T-helper 2 cell treated with Interferon-gamma antibody and Interleukin-4, amounts not matched to agents 5 μg/mL and 100 μg/mL, for 36 hours (primary cell): ENCODE data around the gene VWA8.

Source experiments
- DNase-seq: peaks from one replicate; pipeline ENCODE4 v3.0.0; 2021; ENCODE audit warnings: low spot score
- H3K27ac Mint-ChIP-seq: one replicate; pipeline ENCODE4 v1.8.0; 2021; ENCODE audit warnings: mild to moderate bottlenecking, mixed read lengths
- H3K27me3 Mint-ChIP-seq: one replicate; pipeline ENCODE4 v1.8.0; 2021; ENCODE audit warnings: low read depth, mixed read lengths
- H3K36me3 Mint-ChIP-seq: one replicate; pipeline ENCODE4 v1.8.0; 2021; ENCODE audit warnings: low read depth, mixed read lengths
- H3K4me1 Mint-ChIP-seq: one replicate; pipeline ENCODE4 v1.8.0; 2021; ENCODE audit warnings: low read depth, mixed read lengths
- H3K4me3 Mint-ChIP-seq: one replicate; pipeline ENCODE4 v1.8.0; 2022; ENCODE audit warnings: mild to moderate bottlenecking, moderate library complexity, mixed read lengths
- H3K9me3 Mint-ChIP-seq: one replicate; pipeline ENCODE4 v1.8.0; 2021; ENCODE audit warnings: mixed read lengths

The VWA8 gene

DNA sequence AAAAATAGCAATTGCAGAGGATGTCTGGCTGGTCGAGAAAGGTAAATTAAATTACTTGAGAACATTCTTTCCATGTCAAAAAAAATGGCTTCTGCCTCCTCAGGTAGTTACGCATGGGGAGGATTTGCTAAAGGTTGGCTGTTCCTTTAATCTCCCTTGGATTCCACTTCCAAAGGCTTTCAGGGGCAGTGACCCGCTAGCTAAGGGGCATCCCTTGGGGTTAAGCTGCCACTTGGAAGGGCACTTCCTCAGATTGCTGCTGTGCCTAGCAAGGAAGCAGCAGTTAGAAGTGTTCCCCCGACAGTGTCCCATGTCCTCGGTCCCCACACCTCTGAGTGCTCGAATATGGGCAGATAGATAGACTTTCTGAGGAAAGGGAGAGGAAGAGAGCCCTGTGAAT lies 395.1 kb downstream of the VWA8 start:
- Mint-ChIP-seq H3K36me3 (peaks cover 6% of the 10 kb centered on the region), H3K27ac (no peak overlapping the region), H3K4me1 (peaks cover 7% of the 10 kb centered on the region), H3K9me3 (no peaks in the 10 kb centered on the region), H3K4me3 (no peak overlapping the region), H3K27me3 (no peaks in the 10 kb centered on the region)
- DNase-seq = no peak

DNA sequence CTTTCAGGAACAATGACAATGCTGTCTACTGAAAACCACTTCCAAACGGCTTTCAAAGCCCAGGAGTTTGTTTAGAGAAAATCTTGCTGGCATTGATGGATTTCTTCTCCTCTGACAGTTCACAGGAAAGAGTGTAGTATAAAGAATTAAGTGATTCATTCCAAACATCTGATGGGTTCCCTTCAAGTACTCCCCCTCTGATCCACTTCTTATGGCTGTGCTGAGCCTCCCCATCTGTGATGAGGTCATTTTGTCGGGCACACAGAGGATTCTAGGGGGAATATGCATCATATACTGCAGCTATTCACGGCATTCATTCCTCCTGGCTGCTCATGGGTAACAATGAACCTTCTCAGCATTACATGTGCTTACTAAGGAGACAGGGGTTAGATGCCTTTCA lies 395.7 kb downstream of the VWA8 start:
- Mint-ChIP-seq H3K4me1 (peaks cover 7% of the 10 kb centered on the region), H3K36me3 (peaks cover 4% of the 10 kb centered on the region), H3K4me3 (no peak overlapping the region), H3K27me3 (no peaks in the 10 kb centered on the region), H3K27ac (no peak overlapping the region), H3K9me3 (no peaks in the 10 kb centered on the region)
- no peak for DNase-seq

DNA sequence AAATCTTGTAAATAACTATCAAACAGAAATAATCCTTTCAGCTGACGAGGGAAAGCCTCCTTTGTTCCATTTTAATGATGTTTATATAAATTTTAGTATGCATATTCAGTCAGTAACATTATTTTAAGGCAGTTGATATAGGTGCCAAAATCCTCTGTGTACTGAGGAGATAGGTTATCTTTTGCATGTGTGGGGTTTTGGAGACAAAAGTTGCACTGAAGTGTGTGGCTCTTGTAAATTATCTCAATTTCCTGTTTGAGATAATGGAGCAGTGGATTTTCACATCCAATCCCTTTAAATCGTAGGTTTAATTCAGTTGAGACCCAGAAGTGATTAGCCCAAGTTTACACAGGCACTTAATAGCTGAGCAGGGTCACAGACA lies 396.9 kb downstream of the VWA8 start:
- no peaks in the 10 kb centered on the region for H3K9me3 Mint-ChIP-seq
- H3K4me3 Mint-ChIP-seq = no peak overlapping the region
- no peak overlapping the region for H3K27ac Mint-ChIP-seq
- H3K27me3 Mint-ChIP-seq = no peaks in the 10 kb centered on the region
- peaks cover 4% of the 10 kb centered on the region for H3K36me3 Mint-ChIP-seq
- peaks cover 7% of the 10 kb centered on the region for H3K4me1 Mint-ChIP-seq
- DNase-seq = no peak

DNA sequence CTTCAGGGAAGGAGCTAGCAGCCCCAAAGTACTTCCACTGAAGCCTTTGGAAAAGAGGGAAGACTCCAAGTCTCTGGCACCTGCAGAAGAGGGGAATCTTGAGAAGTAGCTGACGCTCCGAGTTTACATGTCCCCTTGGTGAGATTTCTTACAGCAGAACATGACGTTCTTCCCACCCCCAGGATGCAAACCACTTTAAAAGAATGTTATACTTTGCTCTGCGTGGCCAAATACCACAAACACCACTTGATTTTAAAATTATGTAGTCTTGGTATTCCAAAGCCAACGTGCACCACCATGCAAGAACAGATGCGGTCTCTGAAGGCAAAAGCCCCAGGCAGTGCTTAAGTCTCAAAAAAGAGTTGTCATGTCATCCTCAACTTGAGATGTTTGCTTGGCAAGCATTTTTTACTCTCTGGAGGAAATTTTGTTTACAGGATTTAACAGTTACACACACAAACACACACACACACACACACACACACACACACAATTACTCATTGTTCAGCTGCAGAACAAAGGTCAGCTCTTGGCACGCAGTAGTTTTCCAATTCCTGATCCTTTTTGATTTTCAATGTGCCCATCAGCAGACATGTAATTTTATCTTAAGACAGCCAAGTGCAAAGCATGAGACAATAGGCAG lies 397.4 kb downstream of the VWA8 start:
- Mint-ChIP-seq H3K4me1 (peaks cover 7% of the 10 kb centered on the region), H3K4me3 (no peak overlapping the region), H3K9me3 (no peaks in the 10 kb centered on the region), H3K27me3 (no peaks in the 10 kb centered on the region), H3K27ac (no peak overlapping the region), H3K36me3 (peaks cover 4% of the 10 kb centered on the region)
- DNase-seq = no peak

DNA sequence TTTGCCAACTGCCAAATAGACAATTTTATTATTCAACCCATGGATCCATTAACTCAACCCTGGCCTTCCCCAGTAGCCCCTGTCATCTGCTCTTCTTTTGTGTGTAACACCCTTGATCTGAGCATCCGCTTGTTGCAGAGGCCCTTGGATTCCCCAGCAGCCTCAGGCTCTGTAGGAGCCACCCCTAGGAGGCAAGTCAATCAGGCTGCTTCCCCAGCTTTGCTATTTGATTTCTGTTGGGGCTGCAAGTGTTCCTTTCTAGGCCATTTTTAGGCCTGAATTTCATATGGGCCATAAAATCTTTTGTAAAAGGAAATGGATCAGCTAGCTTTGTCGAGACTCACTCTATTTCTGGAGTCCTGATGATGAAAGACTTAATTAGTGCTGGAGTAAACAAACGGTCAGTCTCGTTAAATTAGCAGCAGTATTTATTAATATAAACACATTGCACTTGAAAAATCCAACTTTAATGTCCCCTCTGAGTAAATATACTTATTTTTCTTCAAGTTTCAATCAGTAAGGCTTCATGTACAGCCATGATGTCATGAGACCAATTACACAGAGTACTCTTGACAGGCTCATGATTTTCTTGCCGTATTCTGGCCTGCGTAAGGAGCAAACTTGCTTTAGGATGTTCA lies 398.2 kb downstream of the VWA8 start:
- no peak for DNase-seq
- Mint-ChIP-seq H3K4me3 (no peak overlapping the region), H3K36me3 (peaks cover 2% of the 10 kb centered on the region), H3K9me3 (no peaks in the 10 kb centered on the region), H3K27me3 (no peaks in the 10 kb centered on the region), H3K4me1 (peaks cover 7% of the 10 kb centered on the region), H3K27ac (no peak overlapping the region)

DNA sequence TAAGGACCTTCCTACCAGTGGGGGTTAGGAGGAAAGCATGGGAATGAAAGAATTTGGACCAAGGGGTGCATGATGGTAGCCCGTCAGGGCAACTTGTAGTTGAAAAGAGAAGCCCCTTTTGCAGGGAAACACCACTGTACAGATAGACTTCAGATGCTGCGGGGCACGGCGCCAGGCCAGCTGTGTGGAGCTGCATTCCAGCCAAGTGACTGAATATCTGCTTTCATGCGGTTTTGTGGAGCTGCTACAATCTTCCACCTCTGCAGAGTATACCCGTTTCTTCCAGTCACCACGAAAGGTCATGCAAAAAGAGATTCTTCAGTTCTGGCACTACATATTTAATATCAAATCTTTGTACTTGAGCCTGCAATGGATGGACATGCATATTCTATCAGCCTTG lies 398.8 kb downstream of the VWA8 start:
- H3K27me3 Mint-ChIP-seq = no peaks in the 10 kb centered on the region
- H3K36me3 Mint-ChIP-seq = peaks cover 2% of the 10 kb centered on the region
- no peaks in the 10 kb centered on the region for H3K9me3 Mint-ChIP-seq
- H3K27ac Mint-ChIP-seq = no peak overlapping the region
- peaks cover 7% of the 10 kb centered on the region for H3K4me1 Mint-ChIP-seq
- H3K4me3 Mint-ChIP-seq = no peak overlapping the region
- no peak for DNase-seq

DNA sequence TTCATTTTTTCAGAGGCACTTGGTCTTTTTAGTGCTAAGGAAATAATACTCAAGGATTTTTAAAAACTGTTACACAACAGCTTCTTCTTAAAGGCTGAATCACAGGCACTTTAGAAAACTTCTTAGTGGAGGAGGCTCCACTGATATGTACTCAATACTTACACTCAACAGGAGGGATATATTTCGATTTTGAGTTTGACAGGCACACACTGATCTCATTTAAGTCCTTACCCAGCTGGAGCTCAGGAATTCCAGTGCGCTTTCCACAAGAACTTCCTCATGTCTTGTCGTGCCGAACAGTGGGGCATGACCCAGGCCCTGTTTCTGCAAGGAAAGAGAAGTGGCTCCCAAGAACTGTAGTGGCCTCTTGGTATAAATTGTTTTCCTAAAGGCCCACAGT lies 399.7 kb downstream of the VWA8 start:
- no peak overlapping the region for H3K27ac Mint-ChIP-seq
- H3K4me3 Mint-ChIP-seq = no peak overlapping the region
- H3K4me1 Mint-ChIP-seq = peaks cover 7% of the 10 kb centered on the region
- peaks cover 2% of the 10 kb centered on the region for H3K36me3 Mint-ChIP-seq
- no peaks in the 10 kb centered on the region for H3K9me3 Mint-ChIP-seq
- no peaks in the 10 kb centered on the region for H3K27me3 Mint-ChIP-seq
- no peak for DNase-seq

DNA sequence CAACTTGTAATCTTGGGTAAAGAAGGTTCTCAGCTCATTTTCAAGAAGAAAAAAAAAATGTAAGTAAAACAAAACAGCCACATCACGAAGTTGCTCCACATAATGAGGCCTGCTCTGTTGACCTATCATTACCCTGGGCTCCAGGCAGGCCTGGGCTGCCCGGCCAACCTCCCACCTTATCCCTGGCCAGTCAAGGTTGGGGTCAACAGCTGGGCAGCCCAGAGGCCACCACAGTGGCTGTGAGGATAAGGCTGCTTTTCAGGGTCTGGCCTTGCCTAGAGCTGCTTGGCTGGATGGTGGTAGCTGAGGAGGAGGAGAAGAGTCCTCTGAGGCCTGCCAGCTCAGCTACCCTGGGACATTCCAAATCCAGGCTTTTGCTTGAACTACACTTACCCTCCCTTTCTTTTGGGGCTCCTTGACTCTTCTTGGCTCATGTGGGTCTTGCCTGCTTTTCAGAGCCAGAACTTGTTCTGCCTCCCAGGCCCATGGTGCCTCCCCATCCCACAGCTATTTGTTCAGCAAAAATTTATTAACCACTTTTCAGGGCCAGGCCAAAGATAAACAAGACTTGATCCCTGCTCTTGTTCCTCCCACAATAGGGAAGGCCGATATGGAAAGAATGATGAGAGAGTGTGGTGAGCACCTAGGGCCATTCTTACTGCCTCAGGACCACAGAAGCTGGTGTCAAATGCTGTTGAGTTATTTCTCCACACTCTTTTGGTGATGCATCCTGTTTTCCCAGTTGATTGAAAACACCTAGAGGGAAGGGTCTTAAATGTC lies 401.9 kb downstream of the VWA8 start:
- H3K4me3 Mint-ChIP-seq = no peak overlapping the region
- no peak overlapping the region for H3K27ac Mint-ChIP-seq
- DNase-seq = no peak
- H3K4me1 Mint-ChIP-seq = peaks cover 12% of the 10 kb centered on the region
- H3K27me3 Mint-ChIP-seq = no peaks in the 10 kb centered on the region
- H3K36me3 Mint-ChIP-seq = no peaks in the 10 kb centered on the region
- H3K9me3 Mint-ChIP-seq = no peaks in the 10 kb centered on the region

DNA sequence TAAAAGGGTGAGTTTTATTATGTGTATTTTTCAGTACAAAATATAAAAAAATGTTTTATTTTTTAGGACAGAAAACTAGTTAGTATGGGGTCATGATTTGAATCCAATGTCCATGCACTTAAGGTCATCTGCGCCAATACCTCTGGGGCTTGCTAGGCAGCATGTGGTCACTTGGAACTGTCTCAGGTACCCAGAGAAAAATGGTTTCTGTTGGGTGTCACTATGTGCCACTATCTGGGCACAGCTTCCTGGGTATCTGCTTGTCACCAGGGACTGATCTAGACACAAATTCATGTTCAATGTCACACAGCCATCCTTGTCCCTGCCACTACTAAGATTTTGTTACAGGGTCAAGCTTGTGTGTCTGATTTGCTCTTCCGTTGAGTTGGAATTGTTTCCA lies 403.2 kb downstream of the VWA8 start:
- H3K27ac Mint-ChIP-seq = no peak overlapping the region
- no peaks in the 10 kb centered on the region for H3K27me3 Mint-ChIP-seq
- H3K4me1 Mint-ChIP-seq = peaks cover 7% of the 10 kb centered on the region

DNA sequence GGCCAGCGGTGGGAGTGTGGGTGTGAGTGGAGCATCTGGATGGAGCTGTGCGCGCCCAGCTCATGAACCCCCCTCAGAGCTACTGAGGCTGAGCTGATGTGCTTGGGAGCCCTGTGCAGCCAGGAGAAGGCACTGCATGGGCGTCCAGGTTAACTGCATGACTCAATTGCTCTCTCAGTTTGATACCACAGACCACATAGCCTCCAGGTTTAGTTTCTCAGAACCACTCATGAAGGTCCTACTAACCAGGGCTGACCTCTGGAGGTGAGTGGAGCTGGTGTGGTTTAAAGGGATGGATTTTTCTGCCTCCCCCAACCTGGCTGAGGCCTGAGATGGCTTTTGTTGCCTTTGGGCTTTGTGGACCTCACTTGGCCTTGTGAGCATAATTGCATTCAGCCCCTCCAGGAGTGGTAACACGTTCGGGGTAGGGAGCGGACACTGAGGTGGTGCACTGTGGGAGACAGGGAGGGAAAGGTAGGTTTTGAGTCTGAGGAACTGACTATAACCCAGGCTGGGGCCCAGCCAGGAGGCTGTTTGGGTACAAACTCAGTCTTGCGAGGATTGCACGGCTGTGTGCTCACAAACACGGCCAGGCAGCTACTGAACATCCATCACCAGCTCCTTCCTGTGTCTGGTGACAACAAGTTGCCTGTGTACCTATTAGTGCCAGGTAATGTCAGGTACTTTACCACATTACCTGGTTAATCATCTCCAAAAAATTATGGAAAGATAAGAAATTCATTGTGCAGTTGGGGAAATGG lies 406.1 kb downstream of the VWA8 start:
- Mint-ChIP-seq H3K4me3 (no peak overlapping the region), H3K27me3 (no peaks in the 10 kb centered on the region), H3K4me1 (peaks cover 7% of the 10 kb centered on the region), H3K9me3 (no peaks in the 10 kb centered on the region), H3K27ac (no peak overlapping the region), H3K36me3 (no peaks in the 10 kb centered on the region)
- DNase-seq = peak; percentile 71

More for the DNA sequence above, 403.2 kb downstream of the VWA8 start:
- no peak for DNase-seq
- no peaks in the 10 kb centered on the region for H3K9me3 Mint-ChIP-seq
- no peak overlapping the region for H3K4me3 Mint-ChIP-seq
- no peaks in the 10 kb centered on the region for H3K36me3 Mint-ChIP-seq

DNA sequence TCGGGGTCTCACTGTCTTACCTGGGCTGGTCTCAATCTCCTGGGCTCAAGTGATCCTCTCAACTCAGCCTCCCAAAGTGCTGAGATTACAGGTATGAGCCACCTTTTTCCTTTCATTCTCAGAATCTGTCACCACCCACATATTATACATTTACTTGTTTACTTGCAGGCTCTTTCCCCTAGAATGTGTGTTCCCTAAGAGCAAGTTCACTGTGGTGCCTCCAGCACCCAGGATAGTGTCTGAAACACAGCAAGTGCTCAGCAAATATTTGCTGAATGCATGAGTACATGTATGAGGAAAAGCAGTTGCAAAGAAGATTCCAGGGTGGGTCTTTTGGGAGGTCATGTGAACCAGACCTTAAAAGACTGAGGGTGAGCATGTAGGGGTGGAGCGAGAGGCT lies 406.7 kb downstream of the VWA8 start:
- no peaks in the 10 kb centered on the region for H3K27me3 Mint-ChIP-seq
- H3K4me3 Mint-ChIP-seq = no peak overlapping the region
- peaks cover 7% of the 10 kb centered on the region for H3K4me1 Mint-ChIP-seq

DNA sequence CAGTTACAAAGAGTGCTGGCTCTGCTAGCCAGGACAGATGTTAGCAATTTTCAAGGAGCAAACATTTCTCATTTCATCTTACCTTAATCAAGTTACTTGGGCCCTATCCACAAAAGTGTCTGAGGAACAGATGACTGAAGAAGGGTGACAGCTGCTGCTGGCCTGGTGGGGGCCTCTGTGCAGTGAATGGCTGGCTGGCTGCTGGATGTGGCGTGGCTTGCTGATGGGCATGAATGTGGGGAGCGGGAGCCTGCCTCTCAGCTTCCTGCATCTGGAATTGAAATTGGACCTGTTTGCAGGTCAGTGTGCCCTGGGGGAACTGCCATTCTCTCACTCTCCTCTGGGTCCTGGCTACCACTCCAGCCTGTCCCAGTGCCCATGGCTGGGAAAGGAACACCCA lies 408.9 kb downstream of the VWA8 start:
- peaks cover 7% of the 10 kb centered on the region for H3K4me1 Mint-ChIP-seq
- no peak overlapping the region for H3K27ac Mint-ChIP-seq
- no peaks in the 10 kb centered on the region for H3K36me3 Mint-ChIP-seq
- no peaks in the 10 kb centered on the region for H3K27me3 Mint-ChIP-seq
- DNase-seq = no peak
- H3K9me3 Mint-ChIP-seq = no peaks in the 10 kb centered on the region
- H3K4me3 Mint-ChIP-seq = no peak overlapping the region

More for the DNA sequence above, 406.7 kb downstream of the VWA8 start:
- no peak overlapping the region for H3K27ac Mint-ChIP-seq
- no peak for DNase-seq
- H3K36me3 Mint-ChIP-seq = no peaks in the 10 kb centered on the region
- no peaks in the 10 kb centered on the region for H3K9me3 Mint-ChIP-seq

DNA sequence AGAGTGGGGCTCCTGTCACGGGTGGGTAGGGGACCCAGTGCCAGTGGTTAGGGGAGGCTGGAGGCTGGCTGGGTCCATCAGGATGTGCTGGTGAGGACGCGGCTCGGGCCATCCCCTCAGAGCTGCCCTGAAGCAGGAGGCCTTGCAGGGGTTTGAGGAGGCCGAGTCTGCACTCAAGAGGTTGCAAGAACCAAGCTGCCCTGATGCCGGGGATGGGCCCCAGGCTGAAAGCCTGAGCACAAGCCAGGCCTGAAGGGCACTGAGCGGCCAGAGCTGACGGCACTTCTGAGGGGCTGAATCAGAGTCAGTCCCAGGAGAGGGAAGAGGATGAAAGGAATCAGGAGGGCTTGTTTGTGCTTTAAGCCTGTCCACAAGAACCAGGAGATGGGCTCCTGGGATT lies 410.6 kb downstream of the VWA8 start:
- H3K27me3 Mint-ChIP-seq = no peaks in the 10 kb centered on the region
- no peak overlapping the region for H3K27ac Mint-ChIP-seq
- H3K4me1 Mint-ChIP-seq = peaks cover 11% of the 10 kb centered on the region
- H3K9me3 Mint-ChIP-seq = no peaks in the 10 kb centered on the region
- H3K36me3 Mint-ChIP-seq = no peaks in the 10 kb centered on the region
- DNase-seq = no peak
- no peak overlapping the region for H3K4me3 Mint-ChIP-seq

DNA sequence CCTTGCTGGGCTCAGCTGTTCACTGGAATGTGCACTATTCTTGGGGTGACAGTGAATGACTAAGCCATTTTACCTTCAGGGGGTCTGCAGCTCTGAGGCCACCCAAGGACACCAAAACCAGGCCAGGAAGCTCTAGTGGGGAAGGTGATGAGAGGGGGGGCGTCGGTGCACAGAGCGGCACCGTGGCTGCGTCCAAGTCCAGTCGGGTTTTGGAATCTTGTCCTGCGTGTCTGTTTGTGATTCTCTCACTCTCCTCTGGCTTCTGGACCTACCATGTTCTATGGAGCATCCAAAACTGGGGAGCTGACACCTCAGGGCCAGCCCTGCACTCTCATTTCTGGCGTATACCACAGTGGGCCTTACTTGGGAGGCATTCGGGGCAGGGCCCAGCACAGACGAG lies 411.4 kb downstream of the VWA8 start:
- peaks cover 11% of the 10 kb centered on the region for H3K4me1 Mint-ChIP-seq

More for the DNA sequence above, 411.4 kb downstream of the VWA8 start:
- Mint-ChIP-seq H3K27me3 (no peaks in the 10 kb centered on the region), H3K36me3 (no peaks in the 10 kb centered on the region), H3K9me3 (no peaks in the 10 kb centered on the region), H3K4me3 (no peak overlapping the region), H3K27ac (no peak overlapping the region)
- DNase-seq = no peak
